Erythroblast (primary cell): ENCODE measurements around the gene SGCD.

Source experiments
- GATA1 ChIP-seq: IDR thresholded peaks from 2 replicates; pipeline ENCODE4 v1.6.1; 2011; ENCODE audit warnings: low read depth, mild to moderate bottlenecking, control low read depth, low read length, moderate library complexity
- POLR2A ChIP-seq: IDR thresholded peaks from 2 replicates; pipeline ENCODE4 v1.6.1; 2011; ENCODE audit warnings: mild to moderate bottlenecking, low read length

GRCh38 chr5:156774273-156774672 lies 447.3 kb downstream of the SGCD start:
- no peak for TF ChIP-seq POLR2A
- no peak for TF ChIP-seq GATA1
